ENCODE results near the gene CFAP299. TPM values are rescaled to one million over a fixed set of nuclear protein-coding genes. Genes with fewer than 3 reads are reported as not detected.
"Not testable (repeated sequence)": the region's sequence is repeated elsewhere in the genome, so short reads cannot be mapped to it uniquely, and the experiment has no call there.

CFAP299 gene
- total RNA-seq, 1 donor from 2014 or later = not detected

DNA sequence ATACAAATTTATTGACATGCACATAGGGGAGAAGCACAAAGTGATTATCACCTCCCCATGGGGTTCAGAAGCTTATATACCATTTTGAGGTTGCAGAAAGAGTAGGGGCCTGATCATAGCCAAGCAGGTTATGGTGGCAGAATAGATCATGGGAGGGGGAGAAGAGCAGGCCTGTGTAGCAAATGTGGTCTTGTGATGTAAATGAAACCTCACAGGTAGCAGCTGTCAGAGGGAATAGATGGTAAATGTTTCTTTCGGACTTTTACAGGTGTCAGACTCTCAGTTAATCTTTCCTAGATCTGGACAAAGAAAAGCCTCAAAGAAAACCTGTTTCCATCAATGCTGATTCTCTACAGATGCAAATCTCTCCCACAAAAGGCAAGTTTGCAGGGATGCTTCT, 84.4 kb downstream of the CFAP299 start:
- no peaks in the 10 kb centered on the region for H3K4me1 Mint-ChIP-seq (ENCODE audit: low read depth)
- H3K4me3 Mint-ChIP-seq = no peak overlapping the region

GRCh38 chr4:80420638-80421037, 85.1 kb downstream of the CFAP299 start:
- Mint-ChIP-seq H3K4me3 (no peak overlapping the region), H3K27me3 (ENCODE audit: insufficient read depth) (no peaks in the 10 kb centered on the region), H3K27ac (no peak overlapping the region), H3K36me3 (ENCODE audit: low read depth) (no peaks in the 10 kb centered on the region), H3K9me3 (no peaks in the 10 kb centered on the region), H3K4me1 (ENCODE audit: low read depth) (no peaks in the 10 kb centered on the region)
- intact Hi-C loops (cut with micrococcal nuclease) = no loop called here
- no peak for DNase-seq (ENCODE audit: low spot score)

More for the DNA sequence above, 84.4 kb downstream of the CFAP299 start:
- Mint-ChIP-seq H3K9me3 (no peaks in the 10 kb centered on the region), H3K27me3 (ENCODE audit: insufficient read depth) (no peaks in the 10 kb centered on the region), H3K36me3 (ENCODE audit: low read depth) (no peaks in the 10 kb centered on the region), H3K27ac (no peak overlapping the region)
- no peak for DNase-seq (ENCODE audit: low spot score)
- intact Hi-C loops (cut with micrococcal nuclease) = no loop called here

DNA sequence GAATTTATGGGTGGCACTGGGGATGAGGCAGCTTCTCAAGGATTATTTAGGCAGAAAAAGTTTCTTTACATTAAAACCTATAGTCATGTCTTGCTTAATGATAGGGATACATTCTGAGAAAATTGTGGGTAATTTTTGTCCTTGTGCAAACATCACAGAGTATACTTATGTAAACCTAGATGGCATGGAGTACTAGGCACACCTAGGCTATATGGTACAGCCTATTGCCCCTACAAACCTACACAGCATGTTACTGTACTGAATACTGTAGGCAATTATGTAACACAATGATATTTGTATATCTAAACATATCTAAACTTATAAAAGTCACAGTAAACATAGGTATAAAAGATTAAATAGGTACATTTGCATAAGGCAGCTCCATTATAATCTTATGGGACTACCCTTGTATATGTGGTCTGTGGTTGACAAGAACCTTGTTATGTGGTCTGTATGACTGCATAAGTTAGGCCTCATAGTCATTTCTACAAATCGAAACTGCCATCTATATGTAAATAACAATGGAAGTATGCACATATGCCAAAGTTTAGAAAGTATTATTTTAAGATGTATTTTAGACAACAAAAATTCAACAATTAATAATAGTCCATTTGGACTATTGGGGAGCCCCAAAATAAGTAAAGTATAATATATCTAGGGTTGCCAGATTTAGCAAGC, 87.3 kb downstream of the CFAP299 start:
- intact Hi-C loops (cut with micrococcal nuclease) = no loop called here
- H3K27ac Mint-ChIP-seq = no peak overlapping the region
- H3K36me3 Mint-ChIP-seq (ENCODE audit: low read depth) = no peaks in the 10 kb centered on the region
- H3K9me3 Mint-ChIP-seq = no peaks in the 10 kb centered on the region
- DNase-seq (ENCODE audit: low spot score) = no peak
- no peak overlapping the region for H3K4me3 Mint-ChIP-seq
- no peaks in the 10 kb centered on the region for H3K4me1 Mint-ChIP-seq (ENCODE audit: low read depth)
- no peaks in the 10 kb centered on the region for H3K27me3 Mint-ChIP-seq (ENCODE audit: insufficient read depth)

DNA sequence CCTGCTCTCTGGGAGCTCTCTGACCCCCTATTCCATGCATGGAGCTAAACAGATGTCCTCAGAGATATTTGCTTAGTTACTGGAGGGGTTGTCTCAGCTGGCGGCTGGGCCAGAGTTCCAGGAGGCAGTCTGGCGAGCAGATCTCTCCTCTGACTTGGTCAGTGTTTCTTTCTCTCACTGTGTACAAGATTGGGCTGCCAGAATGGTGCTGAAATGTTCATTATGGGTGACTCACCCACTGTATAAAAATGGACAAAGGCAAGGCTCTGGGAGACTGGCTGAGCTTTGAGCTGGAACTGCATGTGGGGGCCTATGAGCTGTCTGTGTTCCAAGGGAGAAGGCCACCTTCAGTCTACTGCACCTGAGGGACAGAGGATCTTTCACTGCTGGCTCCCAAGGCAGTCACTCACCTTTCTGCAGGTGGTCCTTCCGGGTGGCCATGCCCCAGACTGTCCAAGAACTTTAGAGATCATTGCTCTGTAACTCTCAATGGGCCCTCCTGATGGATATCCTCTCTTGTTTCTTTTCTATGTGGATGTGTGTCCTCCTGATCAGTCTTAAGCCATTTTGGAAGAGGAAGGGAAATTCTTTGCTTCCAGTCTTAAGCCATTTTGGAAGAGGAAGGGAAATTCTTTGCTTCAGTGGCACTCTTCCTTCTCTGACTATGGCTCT, 88.2 kb downstream of the CFAP299 start:
- intact Hi-C loops (cut with micrococcal nuclease) = no loop called here
- H3K4me1 Mint-ChIP-seq (ENCODE audit: low read depth) = no peaks in the 10 kb centered on the region
- H3K27ac Mint-ChIP-seq = no peak overlapping the region
- no peaks in the 10 kb centered on the region for H3K27me3 Mint-ChIP-seq (ENCODE audit: insufficient read depth)
- DNase-seq (ENCODE audit: low spot score) = no peak
- H3K4me3 Mint-ChIP-seq = no peak overlapping the region
- H3K36me3 Mint-ChIP-seq (ENCODE audit: low read depth) = no peaks in the 10 kb centered on the region
- no peaks in the 10 kb centered on the region for H3K9me3 Mint-ChIP-seq

- Mint-ChIP-seq H3K27me3 (ENCODE audit: insufficient read depth) (no peaks in the 10 kb centered on the region), H3K27ac (no peak overlapping the region)
Observed at GRCh38 chr4:80424225-80424581, 88.7 kb downstream of the CFAP299 start.

GRCh38 chr4:80425124-80426100, 89.9 kb downstream of the CFAP299 start:
- H3K9me3 Mint-ChIP-seq = no peaks in the 10 kb centered on the region
- H3K27ac Mint-ChIP-seq = no peak overlapping the region
- H3K4me3 Mint-ChIP-seq = no peak overlapping the region
- H3K27me3 Mint-ChIP-seq (ENCODE audit: insufficient read depth) = no peaks in the 10 kb centered on the region
- no peaks in the 10 kb centered on the region for H3K4me1 Mint-ChIP-seq (ENCODE audit: low read depth)
- DNase-seq (ENCODE audit: low spot score) = no peak
- no peaks in the 10 kb centered on the region for H3K36me3 Mint-ChIP-seq (ENCODE audit: low read depth)
- intact Hi-C loops (cut with micrococcal nuclease) = no loop called here

More at GRCh38 chr4:80424225-80424581, 88.7 kb downstream of the CFAP299 start:
- H3K36me3 Mint-ChIP-seq (ENCODE audit: low read depth) = no peaks in the 10 kb centered on the region
- H3K4me1 Mint-ChIP-seq (ENCODE audit: low read depth) = no peaks in the 10 kb centered on the region
- intact Hi-C loops (cut with micrococcal nuclease) = no loop called here
- no peaks in the 10 kb centered on the region for H3K9me3 Mint-ChIP-seq
- H3K4me3 Mint-ChIP-seq = no peak overlapping the region
- DNase-seq (ENCODE audit: low spot score) = no peak

DNA sequence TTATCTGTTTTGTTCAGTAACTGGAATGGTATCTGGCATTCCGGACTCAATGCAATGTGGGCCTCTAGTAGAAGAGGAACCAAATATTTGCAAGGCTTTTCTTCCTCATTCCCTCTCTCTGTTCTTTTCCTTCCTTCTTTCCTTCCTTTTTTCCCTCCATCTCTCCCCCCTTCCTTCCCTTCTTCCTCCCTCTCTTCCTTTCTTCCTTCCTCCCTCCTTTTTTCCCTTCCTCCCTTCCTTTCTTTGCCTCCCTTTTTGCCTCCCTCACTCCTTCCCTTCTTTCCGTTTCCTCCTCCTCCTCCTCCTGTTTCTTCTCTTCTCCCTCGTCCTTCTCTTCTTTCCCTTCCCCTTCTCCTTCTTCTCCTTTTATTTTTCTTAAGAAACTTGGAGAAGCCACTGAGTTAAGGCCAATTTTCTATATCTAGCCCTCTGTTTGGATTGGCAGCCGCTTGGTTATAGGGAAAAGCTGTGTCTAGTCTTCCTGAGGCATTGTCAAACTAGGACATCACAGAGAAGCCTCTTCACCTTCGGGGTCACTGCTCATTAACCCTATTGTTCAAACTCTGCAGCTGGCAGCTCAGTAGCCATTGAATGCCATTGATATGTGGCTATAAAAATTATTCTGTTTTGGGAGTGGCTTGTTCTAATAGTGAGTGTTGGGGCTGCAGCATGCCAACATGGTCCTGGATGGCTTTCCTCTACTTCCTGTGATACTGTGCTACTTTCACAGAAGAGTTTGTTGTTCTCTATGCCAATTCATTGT, 95.9 kb downstream of the CFAP299 start:
- H3K4me3 Mint-ChIP-seq = no peak overlapping the region
- no peaks in the 10 kb centered on the region for H3K27me3 Mint-ChIP-seq (ENCODE audit: insufficient read depth)
- no peak for DNase-seq (ENCODE audit: low spot score)
- no peaks in the 10 kb centered on the region for H3K4me1 Mint-ChIP-seq (ENCODE audit: low read depth)
- no peaks in the 10 kb centered on the region for H3K36me3 Mint-ChIP-seq (ENCODE audit: low read depth)
- H3K27ac Mint-ChIP-seq = no peak overlapping the region
- H3K9me3 Mint-ChIP-seq = no peaks in the 10 kb centered on the region
- intact Hi-C loops (cut with micrococcal nuclease) = no loop called here

GRCh38 chr4:80434238-80434637, 98.7 kb downstream of the CFAP299 start:
- no peak overlapping the region for H3K4me3 Mint-ChIP-seq

GRCh38 chr4:80438016-80438415, 102.5 kb downstream of the CFAP299 start:
- DNase-seq (ENCODE audit: low spot score) = no peak
- Mint-ChIP-seq H3K27me3 (ENCODE audit: insufficient read depth) (no peaks in the 10 kb centered on the region), H3K9me3 (peaks cover 26% of the 10 kb centered on the region), H3K4me1 (ENCODE audit: low read depth) (peaks cover 17% of the 10 kb centered on the region), H3K4me3 (no peak overlapping the region), H3K36me3 (ENCODE audit: low read depth) (peaks cover 10% of the 10 kb centered on the region), H3K27ac (no peak overlapping the region)
- intact Hi-C loops (cut with micrococcal nuclease) = no loop called here

More at GRCh38 chr4:80434238-80434637, 98.7 kb downstream of the CFAP299 start:
- Mint-ChIP-seq H3K4me1 (ENCODE audit: low read depth) (peaks cover 5% of the 10 kb centered on the region), H3K27ac (no peak overlapping the region), H3K36me3 (ENCODE audit: low read depth) (no peaks in the 10 kb centered on the region), H3K9me3 (no peaks in the 10 kb centered on the region), H3K27me3 (ENCODE audit: insufficient read depth) (no peaks in the 10 kb centered on the region)
- intact Hi-C loops (cut with micrococcal nuclease) = no loop called here
- no peak for DNase-seq (ENCODE audit: low spot score)

DNA sequence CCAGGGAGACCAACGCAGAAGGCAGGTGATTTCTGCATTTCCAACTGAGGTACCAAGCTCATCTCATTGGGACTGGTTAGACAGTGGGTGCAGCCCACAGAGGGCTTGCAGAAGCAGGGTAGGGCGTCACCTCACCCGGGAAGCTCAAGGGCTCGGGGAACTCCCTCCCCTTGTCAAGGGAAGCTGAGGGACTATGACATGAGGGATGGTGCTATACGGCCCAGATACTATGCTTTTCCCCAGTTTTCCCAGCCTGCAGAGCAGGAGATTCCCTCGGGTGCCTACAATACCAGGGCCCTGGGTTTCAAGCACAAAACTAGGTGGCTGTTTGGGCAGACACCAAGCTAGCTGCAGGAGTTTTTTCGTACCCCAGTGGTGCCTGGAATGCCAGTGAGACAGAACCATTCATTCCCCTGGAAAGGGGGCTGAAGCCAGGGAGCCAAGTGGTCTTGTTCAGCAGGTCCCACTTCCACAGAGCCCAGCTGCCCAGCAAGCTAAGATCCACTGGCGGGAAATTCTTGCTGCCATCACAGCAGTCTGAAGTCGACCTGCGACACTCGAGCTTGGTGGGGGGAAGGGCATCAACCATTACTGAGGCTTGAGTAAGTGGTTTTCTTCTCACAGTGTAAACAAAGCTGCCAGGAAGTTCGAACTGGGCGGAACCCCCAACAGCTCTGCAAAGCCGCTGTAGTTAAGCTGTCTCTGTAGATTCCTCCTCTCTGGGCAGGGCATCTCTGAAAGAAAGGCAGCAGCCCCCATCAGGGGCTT, 103.9 kb downstream of the CFAP299 start:
- H3K27ac Mint-ChIP-seq; intact Hi-C loops (cut with micrococcal nuclease); H3K27me3 Mint-ChIP-seq (ENCODE audit: insufficient read depth); H3K4me3 Mint-ChIP-seq; H3K36me3 Mint-ChIP-seq (ENCODE audit: low read depth): not testable (repeated sequence)
- peaks cover 36% of the 10 kb centered on the region for H3K9me3 Mint-ChIP-seq
- H3K4me1 Mint-ChIP-seq (ENCODE audit: low read depth) = peaks cover 17% of the 10 kb centered on the region
- peak; percentile 18 for DNase-seq (ENCODE audit: low spot score)

DNA sequence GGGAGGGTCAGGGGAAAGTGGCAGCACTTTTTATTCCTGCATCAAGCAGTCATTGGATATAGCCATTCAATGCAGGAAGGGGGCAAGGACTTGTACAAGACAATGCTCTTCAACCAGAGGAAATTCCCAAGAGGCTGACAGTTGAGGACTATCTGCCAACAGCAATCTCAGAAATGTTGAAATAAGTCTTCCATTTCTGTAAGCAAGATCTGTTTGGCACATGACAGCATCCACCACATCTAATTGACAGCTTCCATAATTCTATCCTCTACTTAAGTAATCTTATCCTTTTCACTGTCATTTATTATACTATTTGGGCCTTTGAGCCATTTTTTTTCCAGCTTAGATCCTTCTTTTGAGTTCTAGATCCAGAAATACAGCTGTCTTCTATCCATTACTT, 110.7 kb downstream of the CFAP299 start:
- no peak overlapping the region for H3K4me3 Mint-ChIP-seq
- no peaks in the 10 kb centered on the region for H3K4me1 Mint-ChIP-seq (ENCODE audit: low read depth)
- no peaks in the 10 kb centered on the region for H3K36me3 Mint-ChIP-seq (ENCODE audit: low read depth)
- H3K27ac Mint-ChIP-seq = no peak overlapping the region
- DNase-seq (ENCODE audit: low spot score) = no peak
- H3K9me3 Mint-ChIP-seq = peaks cover 28% of the 10 kb centered on the region
- H3K27me3 Mint-ChIP-seq (ENCODE audit: insufficient read depth) = peaks cover 1% of the 10 kb centered on the region
- intact Hi-C loops (cut with micrococcal nuclease) = no loop called here

GRCh38 chr4:80446664-80447063, 111.1 kb downstream of the CFAP299 start:
- no peak overlapping the region for H3K27ac Mint-ChIP-seq
- DNase-seq (ENCODE audit: low spot score) = no peak
- no peaks in the 10 kb centered on the region for H3K4me1 Mint-ChIP-seq (ENCODE audit: low read depth)
- no peak overlapping the region for H3K4me3 Mint-ChIP-seq
- H3K9me3 Mint-ChIP-seq = peaks cover 24% of the 10 kb centered on the region
- intact Hi-C loops (cut with micrococcal nuclease) = no loop called here
- H3K36me3 Mint-ChIP-seq (ENCODE audit: low read depth) = no peaks in the 10 kb centered on the region
- H3K27me3 Mint-ChIP-seq (ENCODE audit: insufficient read depth) = peaks cover 1% of the 10 kb centered on the region
